Vagina (tissue), 2 donors: ENCODE measurements around the gene IGF2BP3. TPM values are rescaled to one million over a fixed set of nuclear protein-coding genes. Genes with fewer than 3 reads are reported as not detected.

Source experiments
- DNase-seq, 2 donors: peaks; one replicate each; pipeline ENCODE4 v3.0.0-alpha.2; 2017; ENCODE audit errors: extremely low spot score in 2 of 2
- H3K27ac ChIP-seq: fragments of 200-600 bp; sonication (generic); one replicate; pipeline ENCODE4 v1.5.1; 2019
- H3K27me3 ChIP-seq: fragments of 200-600 bp; sonication (generic); one replicate; pipeline ENCODE4 v1.5.1; 2019
- H3K36me3 ChIP-seq, 2 donors: fragments of 200-600 bp; sonication (generic); one replicate each; pipeline ENCODE4 v1.5.1; 2017 to 2019
- H3K4me1 ChIP-seq: fragments of 200-600 bp; sonication (generic); one replicate; pipeline ENCODE4 v1.5.1; 2019
- H3K4me3 ChIP-seq, 2 donors: fragments of 200-600 bp; sonication (generic); 1 replicate in 1 of 2; 2 replicates in 1 of 2; pipeline ENCODE4 v1.5.1; 2016 to 2019
- H3K9me3 ChIP-seq: fragments of 200-600 bp; sonication (generic); one replicate; pipeline ENCODE4 v1.5.1; 2019
- POLR2A ChIP-seq, 2 donors: fragments of 450-650 bp; IDR thresholded peaks; one replicate each; pipeline ENCODE4 v1.6.1; 2017; ENCODE audit warnings: antibody characterized with exemption in 2 of 2, mild to moderate bottlenecking in 2 of 2, moderate library complexity in 2 of 2
- POLR2AphosphoS5 ChIP-seq, 2 donors: sonication (generic); formaldehyde crosslinking; IDR thresholded peaks; one replicate each; pipeline ENCODE4 v1.9.0; 2017; ENCODE audit warnings: antibody characterized with exemption in 2 of 2, mild to moderate bottlenecking in 2 of 2, low read depth in 1 of 2; ENCODE audit not compliant: insufficient read depth in 1 of 2
- intact Hi-C: fragments of 100-400 bp; cut with DNase I; formaldehyde crosslinking; loops from one replicate; pipeline ENCODE4 v1.15.1; 2023
- total RNA-seq: library from RNA; depleted of rRNA; stranded (reverse); fragments of >200 nt; gene quantifications from one replicate; pipeline ENCODE4 v1.2.3, GENCODE V29; 2016
- TF ChIP-seq, protein P1 (sequence below), 3 experiments: fragments of 450-650 bp in 2 of 3; fragments of 200-600 bp in 1 of 3; sonication (generic) in 1 of 3; IDR thresholded peaks; one replicate each; pipeline ENCODE4 v1.5.1; 2017 to 2019; ENCODE audit warnings: antibody characterized with exemption in 3 of 3, mild to moderate bottlenecking in 2 of 3, moderate library complexity in 2 of 3

IGF2BP3 gene
- total RNA-seq, 1 donor from 2014 or later = 11.8 TPM

GRCh38 chr7:23393636-23394035, 76.7 kb downstream of the IGF2BP3 start:
- H3K4me1 ChIP-seq = no peaks in the 10 kb centered on the region
- no peaks in the 10 kb centered on the region for H3K27me3 ChIP-seq
- DNase-seq = no peak
- no peak for TF ChIP-seq POLR2A (IDR thresholded peaks at IDR 0.05)
- no peak for TF ChIP-seq POLR2AphosphoS5 (IDR thresholded peaks at IDR 0.05; ENCODE audit: insufficient read depth in 1 of 2, low read depth in 1 of 2)
- TF ChIP-seq, protein P1, sequence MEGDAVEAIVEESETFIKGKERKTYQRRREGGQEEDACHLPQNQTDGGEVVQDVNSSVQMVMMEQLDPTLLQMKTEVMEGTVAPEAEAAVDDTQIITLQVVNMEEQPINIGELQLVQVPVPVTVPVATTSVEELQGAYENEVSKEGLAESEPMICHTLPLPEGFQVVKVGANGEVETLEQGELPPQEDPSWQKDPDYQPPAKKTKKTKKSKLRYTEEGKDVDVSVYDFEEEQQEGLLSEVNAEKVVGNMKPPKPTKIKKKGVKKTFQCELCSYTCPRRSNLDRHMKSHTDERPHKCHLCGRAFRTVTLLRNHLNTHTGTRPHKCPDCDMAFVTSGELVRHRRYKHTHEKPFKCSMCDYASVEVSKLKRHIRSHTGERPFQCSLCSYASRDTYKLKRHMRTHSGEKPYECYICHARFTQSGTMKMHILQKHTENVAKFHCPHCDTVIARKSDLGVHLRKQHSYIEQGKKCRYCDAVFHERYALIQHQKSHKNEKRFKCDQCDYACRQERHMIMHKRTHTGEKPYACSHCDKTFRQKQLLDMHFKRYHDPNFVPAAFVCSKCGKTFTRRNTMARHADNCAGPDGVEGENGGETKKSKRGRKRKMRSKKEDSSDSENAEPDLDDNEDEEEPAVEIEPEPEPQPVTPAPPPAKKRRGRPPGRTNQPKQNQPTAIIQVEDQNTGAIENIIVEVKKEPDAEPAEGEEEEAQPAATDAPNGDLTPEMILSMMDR (IDR thresholded peaks at IDR 0.05) = no peak
- no peaks in the 10 kb centered on the region for H3K36me3 ChIP-seq
- no peak overlapping the region for H3K4me3 ChIP-seq
- no peak overlapping the region for H3K27ac ChIP-seq
- intact Hi-C loops = no loop called here
- no peaks in the 10 kb centered on the region for H3K9me3 ChIP-seq

DNA sequence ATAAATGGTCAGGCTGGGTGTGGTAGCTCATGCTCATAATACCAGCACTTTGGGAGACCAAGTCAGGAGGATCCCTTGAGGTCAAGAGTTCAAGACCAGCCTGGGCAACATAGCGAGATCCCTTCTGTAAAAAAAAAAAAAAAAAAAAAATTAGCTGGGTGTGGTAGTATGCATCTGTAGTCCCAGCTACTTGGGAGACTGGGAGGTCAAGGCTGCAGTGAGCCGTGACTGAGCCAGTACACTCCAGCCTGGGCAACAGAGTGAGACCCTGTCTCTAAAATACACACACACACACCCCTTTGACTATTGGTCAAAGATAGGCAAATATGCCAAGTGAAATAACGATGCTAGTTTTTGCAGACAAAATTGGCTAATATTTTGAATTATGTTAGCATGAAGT, 80.6 kb downstream of the IGF2BP3 start:
- DNase-seq = no peak
- H3K27ac ChIP-seq = no peak overlapping the region
- no peaks in the 10 kb centered on the region for H3K27me3 ChIP-seq
- no peaks in the 10 kb centered on the region for H3K36me3 ChIP-seq
- H3K4me1 ChIP-seq = no peaks in the 10 kb centered on the region
- TF ChIP-seq, protein P1 (IDR thresholded peaks at IDR 0.05) = no peak
- TF ChIP-seq POLR2A (IDR thresholded peaks at IDR 0.05) = no peak
- no peak for TF ChIP-seq POLR2AphosphoS5 (IDR thresholded peaks at IDR 0.05; ENCODE audit: insufficient read depth in 1 of 2, low read depth in 1 of 2)
- H3K4me3 ChIP-seq = no peak overlapping the region
- H3K9me3 ChIP-seq = no peaks in the 10 kb centered on the region
- intact Hi-C loops = no loop called here

- H3K4me3 ChIP-seq = no peak overlapping the region
- H3K36me3 ChIP-seq = no peaks in the 10 kb centered on the region
- no peaks in the 10 kb centered on the region for H3K9me3 ChIP-seq
- H3K4me1 ChIP-seq = no peaks in the 10 kb centered on the region
- intact Hi-C loops = no loop called here
- H3K27me3 ChIP-seq = no peaks in the 10 kb centered on the region
- H3K27ac ChIP-seq = no peak overlapping the region
- DNase-seq = no peak
- no peak for TF ChIP-seq POLR2A (IDR thresholded peaks at IDR 0.05)
- TF ChIP-seq POLR2AphosphoS5 (IDR thresholded peaks at IDR 0.05; ENCODE audit: insufficient read depth in 1 of 2, low read depth in 1 of 2) = no peak
- TF ChIP-seq, protein P1 (IDR thresholded peaks at IDR 0.05) = no peak
These were observed 82.7 kb downstream of the IGF2BP3 start for GRCh38 chr7:23387583-23387982.

DNA sequence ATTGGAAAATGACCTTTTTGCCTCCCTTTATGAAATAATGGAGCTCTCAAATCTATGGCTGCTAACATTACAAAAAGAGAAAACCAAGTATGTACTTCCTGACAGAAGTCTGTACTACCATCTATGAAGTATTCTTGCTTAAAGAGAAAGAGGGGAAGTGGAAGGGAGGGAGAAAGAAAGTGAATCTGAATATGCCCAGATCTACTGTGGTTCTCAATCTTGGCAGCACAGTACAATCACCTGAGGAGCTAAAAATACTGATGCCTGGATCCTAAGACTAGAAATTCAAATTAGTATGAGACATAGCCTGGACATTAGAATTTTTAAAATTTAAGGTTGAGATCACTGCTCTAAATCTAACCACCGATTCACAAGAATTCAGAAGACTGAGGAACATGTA, 85.2 kb downstream of the IGF2BP3 start:
- Histone ChIP-seq H3K4me1 (no peaks in the 10 kb centered on the region), H3K27ac (no peak overlapping the region), H3K4me3 (no peak overlapping the region), H3K36me3 (no peaks in the 10 kb centered on the region), H3K27me3 (no peaks in the 10 kb centered on the region), H3K9me3 (no peaks in the 10 kb centered on the region)
- TF ChIP-seq POLR2AphosphoS5 (IDR thresholded peaks at IDR 0.05; ENCODE audit: insufficient read depth in 1 of 2, low read depth in 1 of 2) = no peak
- TF ChIP-seq, protein P1 (IDR thresholded peaks at IDR 0.05) = no peak
- TF ChIP-seq POLR2A (IDR thresholded peaks at IDR 0.05) = no peak
- intact Hi-C loops = no loop called here
- DNase-seq = no peak

- H3K27ac ChIP-seq = no peak overlapping the region
- no peak overlapping the region for H3K4me3 ChIP-seq
- no peaks in the 10 kb centered on the region for H3K4me1 ChIP-seq
- DNase-seq = no peak
- no peaks in the 10 kb centered on the region for H3K9me3 ChIP-seq
- intact Hi-C loops = no loop called here
- H3K27me3 ChIP-seq = no peaks in the 10 kb centered on the region
- TF ChIP-seq POLR2AphosphoS5 (IDR thresholded peaks at IDR 0.05; ENCODE audit: insufficient read depth in 1 of 2, low read depth in 1 of 2) (no peak), POLR2A (IDR thresholded peaks at IDR 0.05) (no peak)
- TF ChIP-seq, protein P1 (IDR thresholded peaks at IDR 0.05) = no peak
- no peaks in the 10 kb centered on the region for H3K36me3 ChIP-seq
These were observed 87.1 kb downstream of the IGF2BP3 start for GRCh38 chr7:23383225-23383624.
